GM23248 (cell line): Measurements from ENCODE around the gene JMJD7. TPM values are rescaled to one million over a fixed set of nuclear protein-coding genes. Genes with fewer than 3 reads are reported as not detected.

Experiments
- DNase-seq: peaks from one replicate; pipeline ENCODE4 v3.0.0-alpha.2; 2015
- H2AFZ ChIP-seq: fragments of 200-600 bp; sonication (generic); 2 replicates; pipeline ENCODE4 v1.6.1; 2016; ENCODE audit warnings: antibody characterized with exemption
- H3F3A ChIP-seq: fragments of 200-600 bp; sonication (generic); 2 replicates; pipeline ENCODE4 v1.6.1; 2016; ENCODE audit warnings: mild to moderate bottlenecking, antibody characterized with exemption, mixed run types; ENCODE audit not compliant: insufficient read depth
- H3K27ac ChIP-seq: fragments of 200-600 bp; sonication (generic); 2 replicates; pipeline ENCODE4 v1.5.1; 2016; ENCODE audit warnings: mild to moderate bottlenecking
- H3K27me3 ChIP-seq: fragments of 200-600 bp; sonication (generic); replicated peaks from 2 replicates; pipeline ENCODE4 v1.6.1; 2016; ENCODE audit warnings: mild to moderate bottlenecking; ENCODE audit not compliant: insufficient read depth
- H3K36me3 ChIP-seq: fragments of 200-600 bp; sonication (generic); 2 replicates; pipeline ENCODE4 v1.6.1; 2016; ENCODE audit warnings: low read depth, mild to moderate bottlenecking
- H3K4me1 ChIP-seq: fragments of 200-600 bp; sonication (generic); 2 replicates; pipeline ENCODE4 v1.6.1; 2016; ENCODE audit warnings: mild to moderate bottlenecking; ENCODE audit not compliant: insufficient read depth
- H3K4me2 ChIP-seq: fragments of 200-600 bp; sonication (generic); one replicate; pipeline ENCODE4 v1.6.1; 2016; ENCODE audit warnings: mild to moderate bottlenecking; ENCODE audit not compliant: unreplicated experiment
- H3K4me3 ChIP-seq: fragments of 200-600 bp; sonication (generic); 2 replicates; pipeline ENCODE4 v1.5.1; 2016; ENCODE audit warnings: mild to moderate bottlenecking
- H3K79me2 ChIP-seq: fragments of 200-600 bp; sonication (generic); 2 replicates; pipeline ENCODE4 v1.6.1; 2016; ENCODE audit warnings: mild to moderate bottlenecking; ENCODE audit not compliant: insufficient read depth
- H3K9ac ChIP-seq: fragments of 200-600 bp; sonication (generic); 2 replicates; pipeline ENCODE4 v1.6.1; 2016; ENCODE audit warnings: mild to moderate bottlenecking
- H3K9me2 ChIP-seq: fragments of 200-600 bp; sonication (generic); 2 replicates; pipeline ENCODE4 v1.6.1; 2016; ENCODE audit warnings: mixed run types, mild to moderate bottlenecking, moderate library complexity; ENCODE audit not compliant: insufficient read depth
- H3K9me3 ChIP-seq: fragments of 200-600 bp; sonication (generic); one replicate; pipeline ENCODE4 v1.6.1; 2017; ENCODE audit warnings: low read depth
- H4K20me1 ChIP-seq: fragments of 200-600 bp; sonication (generic); 2 replicates; pipeline ENCODE4 v1.6.0; 2016; ENCODE audit not compliant: insufficient read depth
- EZH2 ChIP-seq: fragments of 200-600 bp; sonication (generic); IDR thresholded peaks from 2 replicates; pipeline ENCODE4 v1.6.1; 2018; ENCODE audit warnings: antibody characterized with exemption, mild to moderate bottlenecking; ENCODE audit not compliant: insufficient read depth, poor library complexity, severe bottlenecking
- EZH2phosphoT487 ChIP-seq: fragments of 200-600 bp; sonication (generic); IDR thresholded peaks from 2 replicates; pipeline ENCODE4 v1.6.1; 2018; ENCODE audit warnings: antibody characterized with exemption, moderate library complexity, mild to moderate bottlenecking, low read depth; ENCODE audit not compliant: insufficient read depth
- WGBS, 2 experiments: methylation state at CpG; one replicate each; pipeline ENCODE4 v1.1.6; 2015 to 2017; ENCODE audit warnings: low lambda C conversion rate in 2 of 2, low coverage in 1 of 2; ENCODE audit errors: missing lambda C conversion rate in 2 of 2; 5-methylcytosine and 5-hydroxymethylcytosine counted together
- in situ Hi-C: fragments of 300-500 bp; cut with MboI; formaldehyde crosslinking; loops from 2 replicates; pipeline ENCODE4 v1.15.0; 2020
- polyA plus RNA-seq: library from polyadenylated mRNA; unstranded; fragments of >200 nt; fragmentation: Nextera tagmentation; extraction: Ambion mirVana; gene quantifications from 2 replicates; pipeline ENCODE4 v1.2.1, GENCODE V29; 2016
- total RNA-seq: library from RNA; depleted of rRNA; stranded (reverse); fragments of >200 nt; shearing (Covaris generic); gene quantifications from 2 replicates; pipeline ENCODE4 v1.2.3, GENCODE V29; 2014

The JMJD7 gene
- total and polyA plus RNA-seq, 2 experiments from 2014 or later, result 3.5 to 11.7 TPM

- H3K4me2 ChIP-seq, result no peak overlapping the region
- H3K9ac ChIP-seq, result no peak overlapping the region
- H3K9me2 ChIP-seq, result no peaks in the 10 kb centered on the region
- no peaks in the 10 kb centered on the region for H3K36me3 ChIP-seq
- no peaks in the 10 kb centered on the region for H3K27me3 ChIP-seq
- no peak for TF ChIP-seq EZH2phosphoT487
- TF ChIP-seq EZH2, result no peak
- H3K9me3 ChIP-seq, result no peaks in the 10 kb centered on the region
- 96% methylated on average over 10 of the region's 10 CpGs for WGBS, 2 experiments
- H3K4me1 ChIP-seq, result no peaks in the 10 kb centered on the region; the same call in 1 of the 2 replicates
- H3K79me2 ChIP-seq, result no peaks in the 10 kb centered on the region
- H4K20me1 ChIP-seq, result no peaks in the 10 kb centered on the region
- H3K27ac ChIP-seq, result no peak overlapping the region
- in situ Hi-C loops, result no loop called here
- H2AFZ ChIP-seq, result no peak overlapping the region
- no peak overlapping the region for H3K4me3 ChIP-seq
- no peak for DNase-seq
- no peaks in the 10 kb centered on the region for H3F3A ChIP-seq
Measured at GRCh38 chr15:41832208-41832607, 4.3 kb downstream of the JMJD7 start.

- H3F3A ChIP-seq, result no peaks in the 10 kb centered on the region
- WGBS, 2 experiments, result 93% methylated on average over 3 of the region's 3 CpGs
- no peaks in the 10 kb centered on the region for H4K20me1 ChIP-seq
- H3K79me2 ChIP-seq, result no peaks in the 10 kb centered on the region
- H3K36me3 ChIP-seq, result no peaks in the 10 kb centered on the region
- H3K9me3 ChIP-seq, result no peaks in the 10 kb centered on the region
- TF ChIP-seq EZH2phosphoT487 (no peak), EZH2 (no peak)
- H3K27ac ChIP-seq, result no peak overlapping the region
- no peaks in the 10 kb centered on the region for H3K9me2 ChIP-seq
- no peak overlapping the region for H3K4me3 ChIP-seq
- no peaks in the 10 kb centered on the region; the same call in 1 of the 2 replicates for H3K4me1 ChIP-seq
- H3K9ac ChIP-seq, result no peak overlapping the region
- DNase-seq, result no peak
- no peaks in the 10 kb centered on the region for H3K27me3 ChIP-seq
- no peak overlapping the region for H3K4me2 ChIP-seq
- H2AFZ ChIP-seq, result no peak overlapping the region
- in situ Hi-C loops, result no loop called here
Measured at GRCh38 chr15:41832875-41833274, 5.0 kb downstream of the JMJD7 start.

DNA sequence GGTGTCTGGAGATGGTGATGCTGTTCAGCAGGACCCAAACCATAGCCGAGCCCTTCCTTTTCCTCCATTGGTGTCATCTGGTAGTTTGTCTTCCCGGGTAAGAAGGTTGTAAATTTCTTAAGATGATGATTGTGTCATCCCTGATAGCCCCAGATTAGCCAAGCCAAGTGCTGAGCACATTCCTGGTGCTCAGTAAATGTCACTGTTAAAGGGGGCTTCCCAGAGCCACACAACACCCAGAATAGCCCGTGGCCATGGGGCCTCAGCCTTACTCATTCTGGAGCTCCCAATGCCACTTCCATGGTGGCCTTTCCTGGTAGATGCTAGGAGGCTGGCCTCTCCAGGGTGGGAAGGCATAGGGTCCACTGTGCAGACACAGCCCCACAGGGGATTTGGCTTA is 6.2 kb downstream of the JMJD7 start:
- Histone ChIP-seq H3K4me3 (no peak overlapping the region), H2AFZ (no peak overlapping the region), H3K4me2 (no peak overlapping the region), H3F3A (no peaks in the 10 kb centered on the region), H3K9me3 (no peaks in the 10 kb centered on the region), H3K9ac (no peak overlapping the region), H3K27me3 (no peaks in the 10 kb centered on the region), H4K20me1 (no peaks in the 10 kb centered on the region), H3K36me3 (no peaks in the 10 kb centered on the region), H3K27ac (no peak overlapping the region), H3K4me1 (no peaks in the 10 kb centered on the region), H3K79me2 (no peaks in the 10 kb centered on the region), H3K9me2 (no peaks in the 10 kb centered on the region)
- TF ChIP-seq EZH2phosphoT487 (no peak), EZH2 (no peak)
- in situ Hi-C loops, result no loop called here
- 93% methylated on average over 3 of the region's 3 CpGs for WGBS, 2 experiments
- DNase-seq, result no peak

- in situ Hi-C loops, result no loop called here
- no peaks in the 10 kb centered on the region for H3K9me2 ChIP-seq
- no peak overlapping the region for H3K9ac ChIP-seq
- H3K9me3 ChIP-seq, result no peaks in the 10 kb centered on the region
- no peak overlapping the region for H3K4me3 ChIP-seq
- no peak for TF ChIP-seq EZH2
- TF ChIP-seq EZH2phosphoT487, result no peak
- H3K36me3 ChIP-seq, result no peaks in the 10 kb centered on the region
- 89 to 91% methylated on average over 6 of the region's 6 CpGs for WGBS, 2 experiments
- no peak overlapping the region for H2AFZ ChIP-seq
- no peak for DNase-seq
- no peak overlapping the region for H3K27ac ChIP-seq
- H3F3A ChIP-seq, result no peaks in the 10 kb centered on the region
- no peaks in the 10 kb centered on the region for H4K20me1 ChIP-seq
- no peaks in the 10 kb centered on the region for H3K79me2 ChIP-seq
- no peak overlapping the region for H3K4me2 ChIP-seq
- no peaks in the 10 kb centered on the region for H3K4me1 ChIP-seq
- no peaks in the 10 kb centered on the region for H3K27me3 ChIP-seq
Measured at GRCh38 chr15:41836073-41836472, 8.2 kb downstream of the JMJD7 start.
